A673 (cell line): Measurements from ENCODE around the gene LRRTM3. TPM values are rescaled to one million over a fixed set of nuclear protein-coding genes. Genes with fewer than 3 reads are reported as not detected.

Experiments used
- Bru-seq: library from RNA; stranded (reverse); fragments of 400-500 nt; gene quantifications from one replicate; lab custom pipeline; 2021; lab: Mats Ljungman, UMichigan
- BruChase-seq, 2 experiments: library from RNA; stranded (reverse); fragments of 400-500 nt; gene quantifications; one replicate each; lab custom pipeline; 2021; lab: Mats Ljungman, UMichigan
- BruUV-seq: library from RNA; stranded (reverse); fragments of 400-500 nt; replicated peaks from 2 replicates; lab custom pipeline; 2021; lab: Mats Ljungman, UMichigan
- CTCF ChIA-PET: fragments of 300-600 bp; sonication (Branson Sonifier 250); formaldehyde crosslinking; loops from one replicate; lab custom pipeline; 2022; ENCODE audit warnings: antibody characterized with exemption; lab: Charles Lee
- POLR2A ChIA-PET: fragments of 300-600 bp; sonication (Branson Sonifier 250); formaldehyde crosslinking; loops from one replicate; lab custom pipeline; 2022; ENCODE audit warnings: antibody characterized with exemption; ENCODE audit not compliant: low non-redundant PET; lab: Charles Lee
- DNase-seq: peaks from one replicate; pipeline ENCODE4 v3.0.0-alpha.2; 2015; ENCODE audit warnings: low spot score
- H3K27ac ChIP-seq: fragments of 200-600 bp; sonication (generic); 2 replicates; pipeline ENCODE4 v1.5.1; 2016; ENCODE audit warnings: mixed run types, low read depth, mild to moderate bottlenecking, mixed read lengths, antibody characterized with exemption, low read length; ENCODE audit not compliant: poor library complexity, severe bottlenecking
- H3K27me3 ChIP-seq: fragments of 200-600 bp; sonication (generic); replicated peaks from 2 replicates; pipeline ENCODE4 v1.6.1; 2017; ENCODE audit warnings: mixed run types, low read depth, mild to moderate bottlenecking, mixed read lengths, antibody characterized with exemption, low read length; ENCODE audit not compliant: insufficient read depth, poor library complexity
- H3K36me3 ChIP-seq: fragments of 200-600 bp; sonication (generic); 2 replicates; pipeline ENCODE4 v1.6.1; 2016; ENCODE audit warnings: mixed run types, mild to moderate bottlenecking, mixed read lengths, antibody characterized with exemption, low read length; ENCODE audit not compliant: insufficient read depth, poor library complexity, severe bottlenecking
- H3K4me1 ChIP-seq: fragments of 200-600 bp; sonication (generic); 2 replicates; pipeline ENCODE4 v1.6.1; 2017; ENCODE audit warnings: mixed run types, mild to moderate bottlenecking, mixed read lengths, antibody characterized with exemption, low read length; ENCODE audit not compliant: insufficient read depth, poor library complexity, severe bottlenecking
- H3K4me3 ChIP-seq: fragments of 200-600 bp; sonication (generic); 2 replicates; pipeline ENCODE4 v1.5.1; 2016; ENCODE audit warnings: low read depth, mixed run types, mild to moderate bottlenecking, mixed read lengths, low read length; ENCODE audit not compliant: poor library complexity, severe bottlenecking
- H3K9me3 ChIP-seq: fragments of 200-600 bp; sonication (generic); 2 replicates; pipeline ENCODE4 v1.6.1; 2016; ENCODE audit warnings: mixed run types, low read depth, mild to moderate bottlenecking, mixed read lengths, antibody characterized with exemption, low read length; ENCODE audit not compliant: poor library complexity, severe bottlenecking
- EZH2 ChIP-seq: fragments of 200-600 bp; sonication (generic); IDR thresholded peaks from 2 replicates; pipeline ENCODE4 v1.6.1; 2017; ENCODE audit warnings: borderline replicate concordance, low read depth, mild to moderate bottlenecking, mixed read lengths, antibody characterized with exemption, low read length; ENCODE audit not compliant: poor library complexity, severe bottlenecking
- intact Hi-C: fragments of 100-400 bp; cut with micrococcal nuclease; formaldehyde crosslinking; loops from one replicate; pipeline ENCODE4 v1.10.0; 2022; ENCODE audit not compliant: unreplicated experiment
- long read RNA-seq: library from polyadenylated mRNA; stranded (forward); transcript quantifications from one replicate; pipeline ENCODE4 v2.0.0, GENCODE V29; 2022
- total RNA-seq: library from RNA; stranded (reverse); gene quantifications from 2 replicates; pipeline ENCODE4 v1.2.3, GENCODE V29; 2021
- TF ChIP-seq, protein P1 (sequence below): fragments of 300-800, 200-600 bp; sonication (generic); conservative IDR thresholded peaks from 2 replicates; pipeline ENCODE4 v1.5.1; 2017; ENCODE audit warnings: low read depth, mild to moderate bottlenecking, antibody characterized with exemption, low read length, moderate library complexity, mixed read lengths

The LRRTM3 gene
- total RNA-seq, result not detected in 2 replicates
- Bru-seq, nascent RNA, result percentile 0 among the genes with signal in this experiment
- BruChase-seq, experiment 1, labeled RNA remaining after a 2-hour chase, result not detected
- BruChase-seq, experiment 2, labeled RNA remaining after a 6-hour chase, result not detected
- long read RNA-seq, result 0 reads

DNA sequence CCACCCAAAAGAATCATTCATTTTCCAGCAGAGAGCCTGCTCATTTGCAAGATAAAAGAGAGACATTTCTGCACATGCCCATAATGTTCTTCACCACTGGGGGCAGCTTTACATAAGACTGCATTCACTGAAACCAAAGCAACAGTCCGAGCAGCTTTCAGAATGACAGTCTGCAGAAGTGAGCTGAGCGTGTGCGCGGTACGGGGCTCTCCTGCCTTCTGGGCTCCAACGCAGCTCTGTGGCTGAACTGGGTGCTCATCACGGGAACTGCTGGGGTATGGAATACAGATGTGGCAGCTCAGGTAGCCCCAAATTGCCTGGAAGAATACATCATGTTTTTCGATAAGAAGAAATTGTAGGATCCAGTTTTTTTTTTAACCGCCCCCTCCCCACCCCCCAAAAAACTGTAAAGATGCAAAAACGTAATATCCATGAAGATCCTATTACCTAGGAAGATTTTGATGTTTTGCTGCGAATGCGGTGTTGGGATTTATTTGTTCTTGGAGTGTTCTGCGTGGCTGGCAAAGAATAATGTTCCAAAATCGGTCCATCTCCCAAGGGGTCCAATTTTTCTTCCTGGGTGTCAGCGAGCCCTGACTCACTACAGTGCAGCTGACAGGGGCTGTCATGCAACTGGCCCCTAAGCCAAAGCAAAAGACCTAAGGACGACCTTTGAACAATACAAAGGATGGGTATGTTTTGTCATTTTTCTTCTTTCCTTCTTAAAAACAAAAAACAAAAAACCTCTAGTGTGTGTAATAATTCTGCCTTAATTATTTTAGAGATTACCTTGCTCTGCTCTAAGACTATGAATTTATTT is at the start of gene LRRTM3:
LRRTM3 (plus strand) TSS at position 141 of the 820 bp plus-strand sequence.
- Histone ChIP-seq H3K4me1 (no peaks in the 10 kb centered on the region), H3K27me3 (peaks cover 62% of the 10 kb centered on the region), H3K27ac (no peak within 1 kb of the TSS), H3K9me3 (no peaks in the 10 kb centered on the region), H3K36me3 (no peaks in the 10 kb centered on the region), H3K4me3 (no peak within 1 kb of the TSS)
- intact Hi-C loops, result loop anchor here (5.0 kb wide), 1 partner anchor 856 kb away; no protein-coding TSS in a partner anchor
- CTCF ChIA-PET, result no interaction called here
- TF ChIP-seq EZH2, result no peak
- TF ChIP-seq, protein P1, sequence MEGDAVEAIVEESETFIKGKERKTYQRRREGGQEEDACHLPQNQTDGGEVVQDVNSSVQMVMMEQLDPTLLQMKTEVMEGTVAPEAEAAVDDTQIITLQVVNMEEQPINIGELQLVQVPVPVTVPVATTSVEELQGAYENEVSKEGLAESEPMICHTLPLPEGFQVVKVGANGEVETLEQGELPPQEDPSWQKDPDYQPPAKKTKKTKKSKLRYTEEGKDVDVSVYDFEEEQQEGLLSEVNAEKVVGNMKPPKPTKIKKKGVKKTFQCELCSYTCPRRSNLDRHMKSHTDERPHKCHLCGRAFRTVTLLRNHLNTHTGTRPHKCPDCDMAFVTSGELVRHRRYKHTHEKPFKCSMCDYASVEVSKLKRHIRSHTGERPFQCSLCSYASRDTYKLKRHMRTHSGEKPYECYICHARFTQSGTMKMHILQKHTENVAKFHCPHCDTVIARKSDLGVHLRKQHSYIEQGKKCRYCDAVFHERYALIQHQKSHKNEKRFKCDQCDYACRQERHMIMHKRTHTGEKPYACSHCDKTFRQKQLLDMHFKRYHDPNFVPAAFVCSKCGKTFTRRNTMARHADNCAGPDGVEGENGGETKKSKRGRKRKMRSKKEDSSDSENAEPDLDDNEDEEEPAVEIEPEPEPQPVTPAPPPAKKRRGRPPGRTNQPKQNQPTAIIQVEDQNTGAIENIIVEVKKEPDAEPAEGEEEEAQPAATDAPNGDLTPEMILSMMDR, result peak; percentile 72
- BruUV-seq, result no TSS peak
- peak; percentile 83 for DNase-seq
- POLR2A ChIA-PET, result no interaction called here

GRCh38 chr10:66877361-66877760 is 48.5 kb upstream of the LRRTM3 start:
- no TSS peak for BruUV-seq
- Histone ChIP-seq H3K4me1 (no peaks in the 10 kb centered on the region), H3K27me3 (no peaks in the 10 kb centered on the region), H3K4me3 (no peak overlapping the region), H3K9me3 (no peaks in the 10 kb centered on the region), H3K27ac (no peak overlapping the region), H3K36me3 (no peaks in the 10 kb centered on the region)
- DNase-seq, result no peak
- intact Hi-C loops, result no loop called here
- TF ChIP-seq EZH2, result no peak
- TF ChIP-seq, protein P1, result no peak
- CTCF ChIA-PET, result no interaction called here
- POLR2A ChIA-PET, result no interaction called here

DNA sequence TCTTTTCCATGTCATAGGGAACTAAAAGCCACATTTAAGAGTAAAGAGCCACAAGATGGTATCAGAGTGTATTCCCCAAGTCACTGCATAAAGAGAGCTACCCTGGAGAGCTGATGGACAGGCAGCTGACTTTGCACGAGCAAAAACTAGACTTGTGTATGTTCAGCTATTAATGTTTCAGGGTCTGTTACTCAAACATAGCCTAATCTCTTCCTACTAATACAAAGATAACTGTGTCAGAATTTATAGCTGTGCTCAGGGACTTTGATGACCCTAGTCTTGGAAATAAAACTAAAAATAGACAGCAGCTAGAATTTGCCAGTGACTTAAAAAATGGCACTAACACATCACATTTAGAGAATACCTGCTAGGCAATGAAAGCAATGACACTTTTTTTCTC is 45.5 kb upstream of the LRRTM3 start:
- DNase-seq, result no peak
- H3K4me3 ChIP-seq, result no peak overlapping the region
- TF ChIP-seq, protein P1, result no peak
- TF ChIP-seq EZH2, result no peak
- H3K4me1 ChIP-seq, result no peaks in the 10 kb centered on the region
- intact Hi-C loops, result no loop called here
- no peaks in the 10 kb centered on the region for H3K9me3 ChIP-seq
- no peaks in the 10 kb centered on the region for H3K27me3 ChIP-seq
- H3K27ac ChIP-seq, result no peak overlapping the region
- POLR2A ChIA-PET, result no interaction called here
- no peaks in the 10 kb centered on the region for H3K36me3 ChIP-seq
- no TSS peak for BruUV-seq
- CTCF ChIA-PET, result no interaction called here
